CD4-positive, alpha-beta T cell (primary cell): ENCODE measurements around the gene TSPYL4. TPM values are rescaled to one million over a fixed set of nuclear protein-coding genes. Genes with fewer than 3 reads are reported as not detected.

Experiments
- ATAC-seq: fragments of 200-7000 bp; cut with Tn5 transposase; one replicate; pipeline ENCODE4 v1.10.0; 2022; ENCODE audit warnings: mild to moderate bottlenecking; ENCODE audit not compliant: poor library complexity
- CTCF ChIA-PET: fragments of 350-600 bp; sonication (Branson Sonifier 250); formaldehyde crosslinking; loops from one replicate; lab custom pipeline; 2021; ENCODE audit warnings: antibody characterized with exemption, inconsistent platforms; lab: Charles Lee
- POLR2A ChIA-PET: fragments of 350-600 bp; sonication (Branson Sonifier 250); formaldehyde crosslinking; loops from one replicate; lab custom pipeline; 2021; ENCODE audit warnings: antibody characterized with exemption, inconsistent platforms; lab: Charles Lee
- DNase-seq, 14 experiments: peaks; one replicate each; pipeline ENCODE4 v3.0.0-alpha.2; 2013 to 2020; ENCODE audit warnings: mixed read lengths in 2 of 14
- H3K27ac ChIP-seq, 2 donors: one replicate each; pipeline versions ENCODE4 v1.5.1 to v1.7.0; 2013; ENCODE audit warnings: low read length in 2 of 2, low read depth in 1 of 2, mild to moderate bottlenecking in 1 of 2
- H3K27me3 ChIP-seq, 2 experiments: 1 replicate in 1 of 2; 2 replicates in 1 of 2; pipeline versions ENCODE4 v1.6.1 to v1.7.0; 2013; ENCODE audit warnings: low read length in 2 of 2, control low read depth in 1 of 2, mild to moderate bottlenecking in 1 of 2, moderate library complexity in 1 of 2; ENCODE audit not compliant: insufficient read depth in 2 of 2, control insufficient read depth in 1 of 2
- H3K36me3 ChIP-seq: one replicate; pipeline ENCODE4 v1.6.1; 2013; ENCODE audit warnings: low read length, control low read depth; ENCODE audit not compliant: insufficient read depth
- H3K4me1 ChIP-seq: one replicate; pipeline ENCODE4 v1.6.1; 2013; ENCODE audit warnings: low read length, control low read depth; ENCODE audit not compliant: insufficient read depth
- H3K4me3 ChIP-seq: one replicate; pipeline ENCODE4 v1.5.1; 2013; ENCODE audit warnings: mild to moderate bottlenecking, low read length, moderate library complexity
- H3K9me3 ChIP-seq, 2 experiments: 1 replicate in 1 of 2; 2 replicates in 1 of 2; pipeline versions ENCODE4 v1.6.1 to v1.7.0; 2013; ENCODE audit warnings: low read length in 2 of 2, mild to moderate bottlenecking in 2 of 2, control low read depth in 1 of 2, moderate library complexity in 1 of 2; ENCODE audit not compliant: control insufficient read depth in 1 of 2, insufficient read depth in 1 of 2
- H3K27ac Mint-ChIP-seq: one replicate; pipeline ENCODE4 v1.8.0; 2020; ENCODE audit warnings: mixed read lengths
- H3K27me3 Mint-ChIP-seq: one replicate; pipeline ENCODE4 v1.8.0; 2021; ENCODE audit warnings: mixed read lengths
- H3K36me3 Mint-ChIP-seq: one replicate; pipeline ENCODE4 v1.8.0; 2021; ENCODE audit warnings: low read depth, mixed read lengths
- H3K4me1 Mint-ChIP-seq: one replicate; pipeline ENCODE4 v1.8.0; 2021; ENCODE audit warnings: low read depth, mixed read lengths
- H3K4me3 Mint-ChIP-seq: one replicate; pipeline ENCODE4 v1.8.0; 2020; ENCODE audit warnings: mild to moderate bottlenecking, mixed read lengths
- H3K9me3 Mint-ChIP-seq: one replicate; pipeline ENCODE4 v1.8.0; 2020; ENCODE audit warnings: mixed read lengths
- CTCF ChIP-seq: fragments of 200-600 bp; IDR thresholded peaks from one replicate; pipeline ENCODE4 v1.8.0; 2022; ENCODE audit warnings: antibody characterized with exemption, mild to moderate bottlenecking
- intact Hi-C, 2 experiments: fragments of 100-400 bp; cut with DNase I in 1 of 2; cut with micrococcal nuclease in 1 of 2; formaldehyde crosslinking; loops; one replicate each; pipeline versions ENCODE4 v1.15.1 to v1.9.0; 2023 to 2025; cut with DNase I, micrococcal nuclease
- total RNA-seq, 174 experiments: library from RNA in 2 of 174; stranded (reverse) in 2 of 174; gene quantifications; one replicate each; pipeline ENCODE4 v1.2.3 and lab custom pipeline; 2021 to 2026

Gene TSPYL4
- total RNA-seq, 2 experiments from 2014 or later: 35.9 to 37.7 TPM

GRCh38 chr6:116266803-116267202 is 12.9 kb upstream of the TSPYL4 start:
- no peaks in the 10 kb centered on the region for H3K27me3 ChIP-seq
- peaks cover 5% of the 10 kb centered on the region for H3K4me1 ChIP-seq
- H3K27ac Mint-ChIP-seq: no peak overlapping the region
- peaks cover 28% of the 10 kb centered on the region for H3K4me1 Mint-ChIP-seq
- H3K36me3 Mint-ChIP-seq: peaks cover 38% of the 10 kb centered on the region
- no peak overlapping the region for H3K4me3 Mint-ChIP-seq
- intact Hi-C loops: loop anchor here in 1 of 2 experiments (5.0 kb wide), 1 partner anchor 265 kb away; no protein-coding TSS in a partner anchor
- no peak overlapping the region for H3K27ac ChIP-seq
- H3K36me3 ChIP-seq: peaks cover 19% of the 10 kb centered on the region
- ATAC-seq (no peak), DNase-seq (no peak)
- H3K9me3 ChIP-seq: peaks cover 0 to 4% of the 10 kb centered on the region in 2 experiments
- ChIA-PET POLR2A (interaction anchor here (1.1 to 5.4 kb wide), 2 partner anchors 12 to 14 kb away, joined by 3 to 92 read pairs; partner anchors contain the start of gene TSPYL1), CTCF (interaction anchor here (1.1 kb wide), 1 partner anchor 18 kb away, joined by 3 read pairs; no protein-coding TSS in a partner anchor)
- no peaks in the 10 kb centered on the region for H3K9me3 Mint-ChIP-seq
- no peak overlapping the region for H3K4me3 ChIP-seq
- no peaks in the 10 kb centered on the region for H3K27me3 Mint-ChIP-seq
- TF ChIP-seq CTCF: no peak

- H3K9me3 Mint-ChIP-seq: no peaks in the 10 kb centered on the region
- peaks cover 5% of the 10 kb centered on the region for H3K4me1 ChIP-seq
- H3K4me3 ChIP-seq: no peak overlapping the region
- H3K36me3 ChIP-seq: peaks cover 8% of the 10 kb centered on the region
- peaks cover 43% of the 10 kb centered on the region for H3K36me3 Mint-ChIP-seq
- H3K27me3 ChIP-seq: no peaks in the 10 kb centered on the region
- H3K4me3 Mint-ChIP-seq: no peak overlapping the region
- intact Hi-C loops: loop anchor here in 1 of 2 experiments (5.0 kb wide), 1 partner anchor 267 kb away; no protein-coding TSS in a partner anchor
- TF ChIP-seq CTCF: no peak
- H3K4me1 Mint-ChIP-seq: peaks cover 36% of the 10 kb centered on the region
- no peak overlapping the region for H3K27ac Mint-ChIP-seq
- ATAC-seq (no peak), DNase-seq (no peak)
- H3K27ac ChIP-seq: no peak overlapping the region
- peaks cover 0 to 4% of the 10 kb centered on the region in 2 experiments for H3K9me3 ChIP-seq
- ChIA-PET POLR2A (interaction anchor here (0.7 to 1.5 kb wide), 2 partner anchors 14 kb away, joined by 4 to 6 read pairs; partner anchors contain the start of gene TSPYL1), CTCF (no interaction called here)
- H3K27me3 Mint-ChIP-seq: no peaks in the 10 kb centered on the region
Observed at GRCh38 chr6:116265041-116265829, 11.4 kb upstream of the TSPYL4 start.

GRCh38 chr6:116263353-116263752 is 9.5 kb upstream of the TSPYL4 start:
- Histone ChIP-seq H3K4me1 (peaks cover 5% of the 10 kb centered on the region), H3K27me3 (no peaks in the 10 kb centered on the region), H3K4me3 (no peak overlapping the region), H3K9me3 (peaks cover 0 to 4% of the 10 kb centered on the region in 2 experiments), H3K27ac (no peak overlapping the region), H3K36me3 (peaks cover 7% of the 10 kb centered on the region)
- no peaks in the 10 kb centered on the region for H3K9me3 Mint-ChIP-seq
- H3K4me3 Mint-ChIP-seq: no peak overlapping the region
- intact Hi-C loops: no loop called here
- no peak overlapping the region for H3K27ac Mint-ChIP-seq
- H3K36me3 Mint-ChIP-seq: peaks cover 42% of the 10 kb centered on the region
- no peak for TF ChIP-seq CTCF
- H3K4me1 Mint-ChIP-seq: peaks cover 35% of the 10 kb centered on the region
- ChIA-PET POLR2A (no interaction called here), CTCF (no interaction called here)
- DNase-seq (no peak), ATAC-seq (no peak)
- no peaks in the 10 kb centered on the region for H3K27me3 Mint-ChIP-seq
